Head of caudate nucleus (tissue), 42 donors: Measurements from ENCODE around the gene CBLB.

Source experiments
- DNase-seq, 42 donors: peaks; one replicate each; pipeline versions ENCODE4 v3.0.0 to v3.0.0-alpha.2; 2020 to 2021; ENCODE audit warnings: mixed read lengths in 7 of 42
- intact Hi-C: fragments of 100-400 bp; cut with DNase I; formaldehyde crosslinking; loops from one replicate; pipeline ENCODE4 v1.15.0; 2022

CBLB gene

GRCh38 chr3:105674437-105675065 lies 194.3 kb downstream of the CBLB start:
- DNase-seq: no peak
- intact Hi-C loops: no loop called here

DNA sequence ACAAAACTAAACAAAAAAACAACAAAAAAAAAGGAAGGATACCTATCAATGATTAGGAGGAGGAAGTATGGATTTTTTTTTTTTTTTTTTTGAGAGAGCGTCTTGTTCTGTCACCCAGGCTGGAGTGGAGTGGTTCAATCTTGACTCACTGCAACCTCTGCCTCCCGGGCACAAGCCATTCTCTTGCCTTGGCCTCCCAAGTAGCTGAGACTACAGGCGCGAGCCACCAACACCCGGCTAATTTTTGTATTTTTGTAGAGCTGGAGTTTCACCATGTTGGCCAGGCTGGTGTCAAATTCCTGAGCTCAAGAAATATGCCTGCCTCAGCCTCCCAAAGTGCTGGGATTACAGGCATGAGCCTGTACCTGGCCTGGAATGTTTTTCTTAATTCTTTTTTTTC lies 195.8 kb downstream of the CBLB start:
- intact Hi-C loops: no loop called here
- no peak for DNase-seq

- intact Hi-C loops: no loop called here
- DNase-seq: no peak
These were observed 206.5 kb downstream of the CBLB start for GRCh38 chr3:105662306-105662705.

DNA sequence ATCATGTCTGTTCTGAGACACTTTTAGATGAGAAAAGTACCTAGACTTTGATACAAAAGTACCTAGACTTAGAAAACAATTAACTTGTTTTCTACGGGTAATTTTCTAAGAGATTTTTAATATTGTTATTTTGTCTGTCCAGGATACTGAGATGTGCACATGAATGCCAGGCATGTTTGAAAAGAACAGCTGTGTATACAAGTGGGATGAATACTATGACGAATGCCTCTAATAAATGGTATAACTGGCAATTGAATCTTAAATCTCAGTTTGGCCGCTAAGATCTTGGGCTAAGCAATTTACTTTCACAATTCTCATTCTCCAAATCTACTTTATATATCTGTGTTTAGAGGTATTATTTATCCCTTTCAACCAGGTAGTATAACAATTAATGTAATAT lies 207.4 kb downstream of the CBLB start:
- DNase-seq: no peak
- intact Hi-C loops: no loop called here

DNA sequence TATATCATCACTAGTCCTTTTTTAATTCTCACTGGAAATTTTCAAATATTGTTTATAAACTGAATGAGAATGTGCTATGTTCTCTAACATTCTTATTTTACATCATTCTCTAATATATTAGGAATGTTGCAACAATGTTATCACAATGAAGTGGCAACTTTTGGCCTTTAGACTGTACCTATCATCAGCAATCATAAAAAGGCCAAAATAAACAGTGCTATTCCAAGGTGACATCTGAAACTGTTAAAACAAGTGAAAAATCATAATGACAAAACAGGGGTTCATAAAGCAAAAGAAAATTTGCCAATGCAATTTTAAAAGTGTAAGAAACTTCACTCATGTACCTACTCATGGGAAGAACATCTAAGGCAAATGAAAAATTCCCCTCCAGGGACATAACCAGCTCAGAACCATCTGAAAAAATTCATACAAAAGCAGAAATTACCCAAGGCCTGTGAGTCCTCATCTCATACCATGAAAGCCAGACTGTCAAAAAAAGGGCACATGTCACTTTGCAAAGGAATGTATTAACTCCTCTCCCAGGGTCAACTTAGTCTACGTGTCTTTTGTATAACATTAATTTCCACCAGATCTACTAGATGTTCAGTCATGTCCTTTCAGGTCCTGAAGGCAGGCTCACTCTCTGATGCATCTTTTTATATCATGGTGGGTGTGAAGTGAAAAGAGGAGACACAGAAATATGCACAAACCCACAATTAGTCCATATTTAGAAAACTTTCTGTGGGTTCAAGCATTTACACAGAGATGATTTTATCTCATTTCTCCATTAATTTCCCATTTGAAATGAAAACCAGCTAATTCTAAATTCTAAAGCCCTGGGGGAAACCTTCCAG lies 211.9 kb downstream of the CBLB start:
- intact Hi-C loops: no loop called here
- no peak for DNase-seq

DNA sequence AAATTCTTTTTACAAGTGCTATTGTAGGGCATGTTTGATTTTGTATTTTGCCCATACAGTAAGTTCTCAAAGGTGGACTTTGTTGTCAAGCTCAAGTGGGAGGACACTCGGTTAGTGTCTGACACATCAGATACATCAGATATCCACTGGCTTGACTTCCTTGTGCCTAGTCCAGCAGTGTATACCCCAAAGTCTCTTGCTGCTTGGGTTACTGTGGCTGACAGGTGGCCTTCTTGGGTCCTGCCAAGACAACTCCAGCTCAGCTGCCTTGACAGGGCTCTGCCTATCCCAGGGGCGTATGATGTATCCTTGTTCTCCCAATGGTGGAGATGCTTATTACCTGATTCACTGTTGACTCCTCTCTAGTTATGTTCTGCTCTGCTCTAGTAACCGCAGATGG lies 214.9 kb downstream of the CBLB start:
- intact Hi-C loops: no loop called here
- no peak for DNase-seq

DNA sequence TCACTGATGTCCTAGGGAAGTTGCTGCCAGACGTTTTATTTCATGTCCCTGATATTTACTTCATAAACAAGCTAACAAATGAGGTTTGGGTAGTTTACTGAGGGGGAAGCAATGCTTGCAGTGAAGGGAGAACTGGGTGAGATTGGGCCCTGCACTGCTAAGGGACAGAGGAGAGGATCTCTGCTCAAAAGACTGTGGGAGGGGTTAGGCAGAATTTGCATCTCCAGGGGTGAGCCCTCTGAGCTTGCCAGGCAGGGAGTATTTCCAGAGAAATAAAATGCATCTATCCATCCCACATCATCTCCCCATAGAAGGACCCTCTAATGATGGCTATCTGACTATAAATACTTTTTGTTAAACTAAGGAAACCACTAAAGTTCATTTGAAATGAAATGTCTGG lies 215.6 kb downstream of the CBLB start:
- no peak for DNase-seq
- intact Hi-C loops: no loop called here

DNA sequence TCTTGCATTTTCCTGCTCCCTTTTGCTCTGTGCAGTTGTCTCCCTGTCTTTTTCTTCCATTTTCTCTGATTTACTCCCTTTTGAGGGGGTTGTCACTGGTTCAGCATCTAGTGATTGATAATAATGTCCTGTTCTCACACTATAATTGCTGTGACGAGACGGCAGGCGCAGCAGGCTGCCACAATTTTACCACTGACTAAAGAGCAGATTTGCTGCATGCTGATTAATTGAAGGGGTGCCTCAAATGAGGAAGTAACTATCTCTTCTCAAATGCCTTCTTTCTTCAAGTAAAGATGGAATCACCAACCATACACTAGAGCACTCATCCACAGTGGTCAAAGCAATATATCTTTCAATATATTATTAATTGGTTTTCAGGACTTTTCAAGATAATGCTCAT lies 219.3 kb downstream of the CBLB start:
- intact Hi-C loops: no loop called here

GRCh38 chr3:105647047-105647446 lies 221.8 kb downstream of the CBLB start:
- no peak for DNase-seq

More for the DNA sequence above, 219.3 kb downstream of the CBLB start:
- DNase-seq: no peak

GRCh38 chr3:105639131-105639530 lies 229.7 kb downstream of the CBLB start:
- DNase-seq: no peak
- intact Hi-C loops: no loop called here

More at GRCh38 chr3:105647047-105647446, 221.8 kb downstream of the CBLB start:
- intact Hi-C loops: no loop called here

DNA sequence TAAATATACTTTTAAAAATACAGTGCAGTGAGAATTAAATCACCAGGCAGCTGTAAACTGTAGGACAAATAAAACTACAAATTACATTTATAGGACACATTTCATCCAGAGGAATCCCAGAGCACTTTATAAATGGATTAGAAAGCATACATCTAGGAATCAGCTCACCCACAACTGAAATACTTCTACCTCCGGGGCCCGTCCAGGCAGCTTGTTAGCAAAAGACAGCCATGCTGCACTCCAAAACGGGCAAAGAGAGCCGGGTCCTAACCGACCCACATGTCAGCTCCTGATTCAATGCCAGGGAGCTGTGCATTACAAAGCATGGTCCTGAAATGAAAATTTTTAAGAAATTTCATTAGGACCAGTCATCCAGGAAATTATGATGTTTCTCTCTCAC lies 234.1 kb downstream of the CBLB start:
- intact Hi-C loops: no loop called here
- no peak for DNase-seq

GRCh38 chr3:105629718-105630117 lies 239.1 kb downstream of the CBLB start:
- intact Hi-C loops: no loop called here
- no peak for DNase-seq

DNA sequence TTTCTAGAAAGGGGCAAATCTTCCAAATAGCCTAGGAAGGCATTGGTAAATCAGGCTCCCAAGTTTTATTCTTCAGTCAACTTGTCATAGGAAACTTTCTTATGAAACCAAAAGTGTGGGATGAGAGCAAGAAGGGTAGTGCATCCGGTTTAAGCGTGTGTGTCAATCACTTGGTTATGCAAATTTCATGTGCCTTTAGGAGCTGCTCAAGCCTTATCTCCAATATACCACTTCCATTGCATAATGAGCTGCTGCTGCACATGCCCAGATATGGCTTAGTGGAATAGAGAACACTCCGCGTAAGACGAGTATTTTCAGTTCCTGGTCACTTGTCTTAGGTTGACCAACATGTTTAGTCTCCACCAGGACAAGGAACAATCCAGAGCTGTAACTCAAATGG lies 242.1 kb downstream of the CBLB start:
- intact Hi-C loops: no loop called here
- no peak for DNase-seq

GRCh38 chr3:105622169-105622568 lies 246.6 kb downstream of the CBLB start:
- no peak for DNase-seq
- intact Hi-C loops: no loop called here

DNA sequence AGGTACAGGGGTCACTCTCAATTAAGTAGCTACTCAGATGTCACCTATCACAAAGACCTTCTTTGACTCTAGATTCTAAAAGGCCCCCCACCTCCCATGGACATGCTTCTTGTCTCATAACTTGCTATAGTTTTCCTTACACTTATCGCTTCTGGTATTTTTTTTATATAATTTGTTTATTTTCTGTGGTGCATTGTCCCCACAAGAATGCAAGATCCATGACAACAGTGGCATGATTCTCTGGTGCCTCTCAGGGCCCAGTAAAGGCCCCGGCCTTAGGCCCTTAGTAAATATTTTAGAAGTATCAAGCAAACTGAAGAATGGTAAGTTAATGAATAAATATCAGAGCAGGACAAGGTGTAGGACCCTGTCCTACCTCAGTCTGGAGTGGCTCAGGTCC lies 248.6 kb downstream of the CBLB start:
- intact Hi-C loops: no loop called here
- DNase-seq: no peak

GRCh38 chr3:105619651-105620050 lies 249.2 kb downstream of the CBLB start:
- intact Hi-C loops: no loop called here
- DNase-seq: no peak

GRCh38 chr3:105618556-105618955 lies 250.3 kb downstream of the CBLB start:
- intact Hi-C loops: no loop called here
- DNase-seq: no peak

- no peak for DNase-seq
- intact Hi-C loops: no loop called here
These were observed 252.3 kb downstream of the CBLB start for GRCh38 chr3:105616374-105617121.

- intact Hi-C loops: no loop called here
- no peak for DNase-seq
These were observed 253.0 kb downstream of the CBLB start for GRCh38 chr3:105615814-105616213.
